NCI-H82 treated with DMSO at 0.1 percent for 48 hours (cell line): ENCODE results near the gene GET4.
"Not testable (repeated sequence)": the region's sequence is repeated elsewhere in the genome, so short reads cannot be mapped to it uniquely, and the experiment has no call there.

ENCODE experiments used
- DNase-seq: peaks from one replicate; lab custom pipeline; 2025; ENCODE audit not compliant: unreplicated experiment; lab: John Stamatoyannopoulos, UW

GET4 gene

GRCh38 chr7:914521-915194 is 38.3 kb downstream of the GET4 start:
- DNase-seq = no peak

- no peak for DNase-seq
Measured at GRCh38 chr7:915291-916218, 39.2 kb downstream of the GET4 start.

GRCh38 chr7:916291-916941 is 40.1 kb downstream of the GET4 start:
- DNase-seq = no peak

GRCh38 chr7:917255-918117 is 41.1 kb downstream of the GET4 start:
- DNase-seq = no peak

GRCh38 chr7:918118-918425 is 41.7 kb downstream of the GET4 start:
- no peak for DNase-seq

GRCh38 chr7:918441-919113 is 42.2 kb downstream of the GET4 start:
- DNase-seq = no peak

- no peak for DNase-seq
Measured at GRCh38 chr7:919114-919442, 42.7 kb downstream of the GET4 start.

- DNase-seq = no peak
Measured at GRCh38 chr7:919924-920341, 43.6 kb downstream of the GET4 start.

GRCh38 chr7:920351-921070 is 44.2 kb downstream of the GET4 start:
- no peak for DNase-seq

GRCh38 chr7:921071-921461 is 44.7 kb downstream of the GET4 start:
- DNase-seq = no peak

GRCh38 chr7:921581-922333 is 45.4 kb downstream of the GET4 start:
- DNase-seq = no peak

- DNase-seq = no peak
Measured at GRCh38 chr7:922334-923107, 46.2 kb downstream of the GET4 start.

- no peak for DNase-seq
Measured at GRCh38 chr7:923108-924041, 47.0 kb downstream of the GET4 start.

GRCh38 chr7:924042-924441 is 47.7 kb downstream of the GET4 start:
- not testable (repeated sequence) for DNase-seq

- DNase-seq = no peak
Measured at GRCh38 chr7:924541-925231, 48.3 kb downstream of the GET4 start.

GRCh38 chr7:925601-926000 is 49.2 kb downstream of the GET4 start:
- no peak for DNase-seq
